Smooth muscle cell (in vitro differentiated cells): ENCODE measurements around the gene SPPL3. TPM values are rescaled to one million over a fixed set of nuclear protein-coding genes. Genes with fewer than 3 reads are reported as not detected.

Experiments used
- DNase-seq: peaks from one replicate; lab custom pipeline; 2025; ENCODE audit not compliant: unreplicated experiment; lab: John Stamatoyannopoulos, UW
- H2AFZ ChIP-seq: fragments of 200-600 bp; sonication (generic); 2 replicates; pipeline ENCODE4 v1.6.0; 2016; ENCODE audit warnings: antibody characterized with exemption, low read depth, mild to moderate bottlenecking
- H3F3A ChIP-seq: fragments of 200-600 bp; sonication (generic); 2 replicates; pipeline ENCODE4 v1.6.0; 2017; ENCODE audit warnings: antibody characterized with exemption, low read depth
- H3K27ac ChIP-seq: fragments of 200-600 bp; sonication (generic); 2 replicates; pipeline ENCODE4 v1.5.1; 2016; ENCODE audit warnings: low read depth, mild to moderate bottlenecking
- H3K27me3 ChIP-seq: fragments of 200-600 bp; sonication (generic); 2 replicates; pipeline ENCODE4 v1.6.1; 2016; ENCODE audit warnings: low read depth, mild to moderate bottlenecking
- H3K36me3 ChIP-seq: fragments of 200-600 bp; sonication (generic); 2 replicates; pipeline ENCODE4 v1.5.1; 2016; ENCODE audit warnings: low read depth
- H3K4me1 ChIP-seq: fragments of 200-600 bp; sonication (generic); 2 replicates; pipeline ENCODE4 v1.5.1; 2016; ENCODE audit warnings: low read depth
- H3K4me2 ChIP-seq: fragments of 200-600 bp; sonication (generic); 2 replicates; pipeline ENCODE4 v1.6.0; 2016; ENCODE audit warnings: mild to moderate bottlenecking
- H3K4me3 ChIP-seq: fragments of 200-600 bp; sonication (generic); 2 replicates; pipeline ENCODE4 v1.5.1; 2016; ENCODE audit warnings: mild to moderate bottlenecking
- H3K79me2 ChIP-seq: fragments of 200-600 bp; sonication (generic); 2 replicates; pipeline ENCODE4 v1.6.0; 2016; ENCODE audit warnings: low read depth, mild to moderate bottlenecking
- H3K9ac ChIP-seq: fragments of 200-600 bp; sonication (generic); 2 replicates; pipeline ENCODE4 v1.6.0; 2016; ENCODE audit warnings: low read depth
- H3K9me3 ChIP-seq: fragments of 200-600 bp; sonication (generic); replicated peaks from 2 replicates; pipeline ENCODE4 v1.5.1; 2016; ENCODE audit warnings: low read depth
- H4K20me1 ChIP-seq: fragments of 200-600 bp; sonication (generic); 2 replicates; pipeline ENCODE4 v1.6.0; 2016; ENCODE audit warnings: low read depth
- CTCF ChIP-seq: fragments of 200-600 bp; sonication (generic); IDR thresholded peaks from 2 replicates; pipeline ENCODE4 v1.5.1; 2017; ENCODE audit warnings: borderline replicate concordance, mild to moderate bottlenecking, antibody characterized with exemption; ENCODE audit not compliant: insufficient read depth, poor library complexity, severe bottlenecking
- WGBS: methylation state at CpG from one replicate; pipeline ENCODE4 v1.1.7; 2016; ENCODE audit warnings: low lambda C conversion rate; 5-methylcytosine and 5-hydroxymethylcytosine counted together
- polyA plus RNA-seq: library from polyadenylated mRNA; unstranded; fragments of >200 nt; fragmentation: Nextera tagmentation; extraction: Ambion mirVana; gene quantifications from 2 replicates; pipeline ENCODE4 v1.2.1, GENCODE V29; 2016
- total RNA-seq: library from RNA; depleted of rRNA; stranded (reverse); fragments of >200 nt; gene quantifications from 2 replicates; pipeline ENCODE4 v1.2.3, GENCODE V29; 2014

SPPL3 gene
- total and polyA plus RNA-seq, 2 experiments from 2014 or later, result 22.5 to 27.0 TPM

- Histone ChIP-seq H3F3A (no peaks in the 10 kb centered on the region), H4K20me1 (no peaks in the 10 kb centered on the region), H3K4me1 (no peaks in the 10 kb centered on the region), H3K27me3 (no peaks in the 10 kb centered on the region), H3K9me3 (no peaks in the 10 kb centered on the region), H3K9ac (no peak overlapping the region), H3K4me2 (no peak overlapping the region), H3K79me2 (no peaks in the 10 kb centered on the region), H2AFZ (no peak overlapping the region), H3K27ac (no peak overlapping the region), H3K36me3 (no peaks in the 10 kb centered on the region), H3K4me3 (no peak overlapping the region)
- WGBS, result 85% methylated on average over 22 of the region's 25 CpGs
- no peak for TF ChIP-seq CTCF
- DNase-seq, result no peak
Observed at GRCh38 chr12:120737557-120738251, 166.5 kb downstream of the SPPL3 start.

GRCh38 chr12:120736404-120737331 lies 167.5 kb downstream of the SPPL3 start:
- no peak for DNase-seq
- Histone ChIP-seq H2AFZ (no peak overlapping the region), H3K4me1 (no peaks in the 10 kb centered on the region), H4K20me1 (no peaks in the 10 kb centered on the region), H3K4me3 (no peak overlapping the region), H3F3A (no peaks in the 10 kb centered on the region), H3K27me3 (no peaks in the 10 kb centered on the region), H3K36me3 (no peaks in the 10 kb centered on the region), H3K9ac (no peak overlapping the region), H3K9me3 (no peaks in the 10 kb centered on the region), H3K27ac (no peak overlapping the region), H3K4me2 (no peak overlapping the region), H3K79me2 (no peaks in the 10 kb centered on the region)
- no peak for TF ChIP-seq CTCF
- WGBS, result 93% methylated on average over 30 of the region's 38 CpGs

GRCh38 chr12:120735181-120735580 lies 169.0 kb downstream of the SPPL3 start:
- Histone ChIP-seq H4K20me1 (no peaks in the 10 kb centered on the region), H3K79me2 (no peaks in the 10 kb centered on the region), H3K9me3 (no peaks in the 10 kb centered on the region), H3F3A (no peaks in the 10 kb centered on the region), H3K27ac (no peak overlapping the region), H3K27me3 (no peaks in the 10 kb centered on the region), H3K4me3 (no peak overlapping the region), H3K36me3 (no peaks in the 10 kb centered on the region), H3K4me1 (no peaks in the 10 kb centered on the region), H3K9ac (no peak overlapping the region), H2AFZ (no peak overlapping the region), H3K4me2 (no peak overlapping the region)
- no peak for DNase-seq
- TF ChIP-seq CTCF, result no peak
- 92% methylated on average over 3 of the region's 3 CpGs for WGBS
